ENCODE data around the gene CAMK2B.

The CAMK2B gene

DNA sequence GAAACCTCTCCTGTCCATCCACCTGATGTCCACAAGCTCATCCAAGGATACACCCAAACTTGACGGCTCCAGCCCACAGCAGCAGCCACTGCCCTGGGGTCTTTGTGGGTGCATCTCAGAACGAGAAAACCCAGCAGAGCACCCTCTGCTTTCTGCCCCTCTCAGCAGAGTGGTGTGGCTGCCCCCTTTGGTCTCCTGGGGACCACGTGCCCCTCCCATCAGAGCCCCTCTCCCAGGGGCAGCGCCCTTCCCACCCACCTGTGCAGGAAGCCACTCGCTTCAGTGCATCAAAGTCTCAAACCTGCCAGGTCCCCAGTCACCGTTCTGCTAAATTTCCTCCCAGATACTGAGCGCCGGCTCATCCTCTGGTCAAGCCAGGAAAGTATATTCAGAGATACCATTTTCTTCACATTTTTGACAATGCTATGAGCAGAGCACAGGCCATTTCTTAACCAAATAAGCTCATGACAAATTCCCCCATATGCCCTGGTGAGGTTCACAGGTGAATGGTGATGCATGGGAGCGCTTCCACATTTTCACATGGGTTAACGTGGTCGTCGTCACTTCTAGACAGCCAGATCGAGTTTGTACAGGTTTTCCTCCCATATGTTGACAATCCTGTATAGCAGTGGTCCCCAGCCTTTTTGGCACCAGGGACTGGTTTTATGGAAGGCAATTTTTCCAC is 32.4 kb downstream of the CAMK2B start:
- no peaks in the 10 kb centered on the region for H3K36me3 ChIP-seq
- no peaks in the 10 kb centered on the region for H3K9me3 ChIP-seq (replicated peaks in 1 of 11)
- no peaks in the 10 kb centered on the region for H4K20me1 ChIP-seq
- H3K4me2 ChIP-seq: peak overlapping the region in 5 of 11 experiments; percentile 4 to 44 (median 26); a peak in 6 of 22 replicates
- no peak overlapping the region for H3K4me3 ChIP-seq
- no peaks in the 10 kb centered on the region for H3K27me3 ChIP-seq
- H3K9ac ChIP-seq: no peak overlapping the region
- no peak for TF ChIP-seq Cebpa-rat (IDR thresholded peaks at IDR 0.05)
- H3K27ac ChIP-seq: no peak overlapping the region
- peaks cover 11 to 40% (median 26%) of the 10 kb centered on the region in 10 experiments for H3K4me1 ChIP-seq

GRCh38 chr7:44292420-44292817 is 33.0 kb downstream of the CAMK2B start:
- H3K9ac ChIP-seq: no peak overlapping the region
- H3K4me2 ChIP-seq: peak overlapping the region in 5 of 11 experiments; percentile 4 to 44 (median 26); a peak in 5 of 22 replicates

GRCh38 chr7:44291733-44292419 is 33.5 kb downstream of the CAMK2B start:
- Histone ChIP-seq H3K27me3 (no peaks in the 10 kb centered on the region), H3K9ac (no peak overlapping the region), H3K4me3 (no peak overlapping the region), H3K36me3 (no peaks in the 10 kb centered on the region), H3K9me3 (replicated peaks in 1 of 11) (no peaks in the 10 kb centered on the region), H3K4me2 (peak overlapping the region in 4 of 11 experiments; percentile 4 to 61 (median 35); a peak in 2 of 22 replicates), H3K4me1 (peaks cover 17 to 51% (median 38%) of the 10 kb centered on the region in 10 experiments), H3K27ac (no peak overlapping the region), H4K20me1 (no peaks in the 10 kb centered on the region)
- TF ChIP-seq Cebpa-rat (IDR thresholded peaks at IDR 0.05): no peak

More at GRCh38 chr7:44292420-44292817, 33.0 kb downstream of the CAMK2B start:
- H3K27me3 ChIP-seq: no peaks in the 10 kb centered on the region
- H4K20me1 ChIP-seq: no peaks in the 10 kb centered on the region
- TF ChIP-seq Cebpa-rat (IDR thresholded peaks at IDR 0.05): no peak
- no peak overlapping the region for H3K4me3 ChIP-seq
- peaks cover 11 to 46% (median 32%) of the 10 kb centered on the region in 10 experiments for H3K4me1 ChIP-seq
- no peak overlapping the region for H3K27ac ChIP-seq
- no peaks in the 10 kb centered on the region for H3K9me3 ChIP-seq (replicated peaks in 1 of 11)
- H3K36me3 ChIP-seq: no peaks in the 10 kb centered on the region

- no peaks in the 10 kb centered on the region for H4K20me1 ChIP-seq
- H3K27me3 ChIP-seq: no peaks in the 10 kb centered on the region
- peak overlapping the region in 3 of 11 experiments; percentile 15 to 61 (median 21); a peak in 5 of 22 replicates for H3K4me2 ChIP-seq
- no peaks in the 10 kb centered on the region for H3K36me3 ChIP-seq
- H3K27ac ChIP-seq: no peak overlapping the region
- no peak overlapping the region for H3K9ac ChIP-seq
- H3K9me3 ChIP-seq (replicated peaks in 1 of 11): no peaks in the 10 kb centered on the region
- no peak overlapping the region for H3K4me3 ChIP-seq
- peaks cover 21 to 58% (median 45%) of the 10 kb centered on the region in 10 experiments for H3K4me1 ChIP-seq
- no peak for TF ChIP-seq Cebpa-rat (IDR thresholded peaks at IDR 0.05)
These were observed 34.2 kb downstream of the CAMK2B start for GRCh38 chr7:44291066-44291732.

- H3K4me2 ChIP-seq: peak overlapping the region in 8 of 11 experiments; percentile 1 to 89 (median 82); a peak in 8 of 22 replicates
- no peaks in the 10 kb centered on the region for H3K9me3 ChIP-seq (replicated peaks in 1 of 11)
- TF ChIP-seq Cebpa-rat (IDR thresholded peaks at IDR 0.05): no peak
- H3K9ac ChIP-seq: 0 out of 22 replicates have a peak overlapping the region, but pooled peaks of 1 of the 11 experiments have one; percentile 56
- no peak overlapping the region for H3K27ac ChIP-seq
- no peaks in the 10 kb centered on the region for H3K36me3 ChIP-seq
- no peaks in the 10 kb centered on the region for H3K27me3 ChIP-seq
- no peaks in the 10 kb centered on the region for H4K20me1 ChIP-seq
- no peak overlapping the region for H3K4me3 ChIP-seq
- peaks cover 21 to 66% (median 51%) of the 10 kb centered on the region in 10 experiments for H3K4me1 ChIP-seq
These were observed 35.2 kb downstream of the CAMK2B start for GRCh38 chr7:44290252-44290620.

DNA sequence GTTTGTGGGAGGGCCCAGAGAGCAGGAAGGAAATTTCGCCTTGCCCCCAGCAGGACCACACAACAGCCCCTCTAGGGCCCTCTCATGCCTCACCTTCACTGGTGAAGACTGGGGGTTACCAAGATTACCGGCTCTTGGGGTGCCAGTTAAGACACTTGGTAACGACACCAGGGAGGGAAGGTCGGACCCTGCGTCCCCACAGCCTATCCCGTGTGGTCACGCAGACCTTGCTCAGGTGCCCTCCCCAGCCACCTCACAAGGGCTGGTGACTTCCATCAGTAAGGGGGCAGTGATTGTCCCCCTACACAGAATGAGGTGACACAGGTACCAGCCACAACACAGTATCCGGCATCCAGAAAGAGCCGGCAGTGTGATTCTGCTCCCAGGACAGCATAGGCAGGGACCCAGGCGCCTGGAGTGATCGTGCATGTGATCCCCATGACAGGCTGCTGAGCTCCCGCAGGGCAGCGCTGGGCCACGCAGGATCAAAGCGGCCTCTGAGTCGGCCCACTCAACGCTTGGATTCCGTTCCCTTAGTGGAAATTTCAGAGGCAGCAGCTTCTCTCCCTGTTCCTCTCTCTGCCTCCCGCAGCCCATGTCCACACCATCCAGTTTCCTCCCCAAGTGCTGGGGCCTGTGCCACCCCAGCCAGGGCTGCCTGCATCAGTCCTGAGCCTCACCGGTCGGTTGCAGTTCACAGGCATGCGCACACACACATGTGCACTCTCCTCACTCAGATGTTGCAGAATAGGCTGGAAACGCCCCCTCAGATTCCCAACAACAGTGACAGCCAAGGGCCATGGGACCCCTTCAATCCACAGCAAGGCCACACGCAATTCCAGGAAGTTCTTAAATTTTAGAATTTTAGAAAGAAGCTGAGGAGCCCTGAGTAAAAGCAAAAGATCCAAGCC is 35.8 kb downstream of the CAMK2B start:
- Histone ChIP-seq H3K4me1 (peaks cover 21 to 72% (median 58%) of the 10 kb centered on the region in 10 experiments), H4K20me1 (no peaks in the 10 kb centered on the region), H3K4me3 (no peak overlapping the region), H3K9ac (peak overlapping the region in 4 of 11 experiments; percentile 11 to 56 (median 20); a peak in 4 of 22 replicates), H3K27ac (peak overlapping the region in 4 of 11 experiments; percentile 9 to 50 (median 38); a peak in 3 of 22 replicates), H3K36me3 (no peaks in the 10 kb centered on the region), H3K9me3 (replicated peaks in 1 of 11) (no peaks in the 10 kb centered on the region), H3K27me3 (no peaks in the 10 kb centered on the region), H3K4me2 (peak overlapping the region in 10 of 11 experiments; percentile 34 to 89 (median 82); a peak in 19 of 22 replicates)
- TF ChIP-seq Cebpa-rat (IDR thresholded peaks at IDR 0.05): no peak

DNA sequence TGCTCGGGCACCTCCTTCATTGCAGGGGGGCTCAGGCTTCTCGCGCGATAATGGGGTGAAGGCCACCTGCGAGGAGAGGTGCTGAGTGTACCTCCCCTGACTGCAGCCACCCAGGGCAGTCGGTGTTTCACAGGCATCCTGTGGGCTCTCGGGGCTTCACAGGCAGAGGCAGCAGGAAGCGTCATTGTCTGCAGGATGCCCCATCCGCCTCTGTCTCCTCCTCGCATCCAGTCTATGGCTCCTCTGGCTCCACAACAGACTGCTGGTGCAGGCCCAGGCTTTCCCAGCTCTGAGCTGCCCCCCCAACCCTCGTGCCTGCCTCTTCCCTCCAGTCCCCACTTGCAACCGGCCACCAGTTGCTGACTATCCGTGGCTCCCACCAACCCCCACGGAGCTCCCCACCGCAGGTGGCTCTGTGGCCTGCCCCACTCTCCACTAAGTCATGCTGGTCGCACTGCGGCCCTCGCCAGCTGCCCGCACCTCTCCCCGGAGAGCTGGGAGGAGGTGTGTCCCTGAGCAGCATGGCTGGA is 36.5 kb downstream of the CAMK2B start:
- Histone ChIP-seq H3K4me3 (no peak overlapping the region), H3K4me1 (peaks cover 28 to 79% (median 65%) of the 10 kb centered on the region in 10 experiments), H3K27ac (peak overlapping the region in 4 of 11 experiments; percentile 9 to 72 (median 38); a peak in 3 of 22 replicates), H4K20me1 (no peaks in the 10 kb centered on the region), H3K9ac (peak overlapping the region in 4 of 11 experiments; percentile 11 to 56 (median 20); a peak in 5 of 22 replicates), H3K9me3 (replicated peaks in 1 of 11) (no peaks in the 10 kb centered on the region), H3K36me3 (no peaks in the 10 kb centered on the region), H3K4me2 (peak overlapping the region in 10 of 11 experiments; percentile 34 to 89 (median 82); a peak in 20 of 22 replicates), H3K27me3 (no peaks in the 10 kb centered on the region)
- no peak for TF ChIP-seq Cebpa-rat (IDR thresholded peaks at IDR 0.05)

DNA sequence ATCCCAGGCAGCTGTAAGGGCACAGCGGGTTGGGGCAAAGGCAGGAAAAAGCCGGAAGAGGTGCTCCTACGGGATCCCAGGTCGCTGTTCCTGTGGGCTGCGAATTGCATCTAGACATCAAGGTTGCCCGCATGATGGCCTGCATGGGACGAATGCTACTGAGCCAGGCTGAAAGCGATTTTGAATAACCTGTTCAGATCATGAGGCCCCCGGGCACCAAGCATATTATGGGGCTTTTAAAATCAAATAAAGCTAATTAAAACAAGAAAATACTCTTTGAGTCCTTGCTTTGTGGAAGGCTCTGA is 37.1 kb downstream of the CAMK2B start:
- Histone ChIP-seq H3K4me2 (peak overlapping the region in 10 of 11 experiments; percentile 34 to 89 (median 82); a peak in 18 of 22 replicates), H3K36me3 (no peaks in the 10 kb centered on the region), H3K4me3 (no peak overlapping the region), H3K4me1 (peaks cover 32 to 85% (median 70%) of the 10 kb centered on the region in 10 experiments), H3K27me3 (no peaks in the 10 kb centered on the region), H3K9ac (no peak overlapping the region; a peak in 1 of 22 replicates), H4K20me1 (no peaks in the 10 kb centered on the region), H3K27ac (peak overlapping the region in 3 of 11 experiments; percentile 66 to 79 (median 72); a peak in 5 of 22 replicates), H3K9me3 (replicated peaks in 1 of 11) (no peaks in the 10 kb centered on the region)
- TF ChIP-seq Cebpa-rat (IDR thresholded peaks at IDR 0.05): no peak
